Liver (tissue), 9 donors: ENCODE measurements around the gene BTBD6. TPM values are rescaled to one million over a fixed set of nuclear protein-coding genes. Genes with fewer than 3 reads are reported as not detected.

Experiments
- DNase-seq: peaks from one replicate; pipeline ENCODE4 v3.0.0-alpha.2; 2017; ENCODE audit warnings: low spot score
- H3K27ac ChIP-seq, 2 donors: one replicate each; pipeline ENCODE4 v1.7.0; 2013; ENCODE audit warnings: inconsistent platforms in 2 of 2, low read length in 2 of 2, control low read depth in 1 of 2, low read depth in 1 of 2, mild to moderate bottlenecking in 1 of 2
- H3K27me3 ChIP-seq, 4 donors: one replicate each; pipeline versions ENCODE4 v1.6.1 to v1.7.0; 2013; ENCODE audit warnings: low read length in 3 of 4, inconsistent platforms in 1 of 4, mild to moderate bottlenecking in 1 of 4, moderate library complexity in 1 of 4; ENCODE audit not compliant: control insufficient read depth in 4 of 4, insufficient read depth in 4 of 4
- H3K36me3 ChIP-seq, 4 donors: one replicate each; pipeline versions ENCODE4 v1.6.1 to v1.7.0; 2013; ENCODE audit warnings: low read length in 3 of 4, mild to moderate bottlenecking in 3 of 4, low read depth in 1 of 4, moderate library complexity in 1 of 4; ENCODE audit not compliant: control insufficient read depth in 4 of 4, insufficient read depth in 3 of 4
- H3K4me1 ChIP-seq, 4 donors: one replicate each; pipeline versions ENCODE4 v1.6.1 to v1.7.0; 2013; ENCODE audit warnings: low read length in 3 of 4, mild to moderate bottlenecking in 3 of 4, moderate library complexity in 1 of 4; ENCODE audit not compliant: control insufficient read depth in 4 of 4, insufficient read depth in 4 of 4
- H3K4me3 ChIP-seq, 3 donors: one replicate each; pipeline versions ENCODE4 v1.6.1 to v1.7.0; 2013; ENCODE audit warnings: low read length in 3 of 3, control low read depth in 1 of 3, low read depth in 1 of 3, mild to moderate bottlenecking in 1 of 3
- H3K9ac ChIP-seq, 2 donors: one replicate each; pipeline ENCODE4 v1.7.0; 2013; ENCODE audit warnings: low read length in 2 of 2, mild to moderate bottlenecking in 2 of 2, moderate library complexity in 2 of 2, control low read depth in 1 of 2, low read depth in 1 of 2
- H3K9me3 ChIP-seq, 4 donors: one replicate each; pipeline versions ENCODE4 v1.6.1 to v1.7.0; 2013; ENCODE audit warnings: low read length in 3 of 4; ENCODE audit not compliant: control insufficient read depth in 4 of 4
- EGR1 ChIP-seq, 2 donors: IDR thresholded peaks; 2 replicates each; pipeline ENCODE4 v1.6.1; 2016 to 2018; ENCODE audit warnings: antibody characterized with exemption in 2 of 2, low read depth in 2 of 2
- FOXA1 ChIP-seq: IDR thresholded peaks from 2 replicates; pipeline ENCODE4 v1.6.1; 2016; ENCODE audit warnings: antibody characterized with exemption
- FOXA2 ChIP-seq: IDR thresholded peaks from 2 replicates; pipeline ENCODE4 v1.6.1; 2016; ENCODE audit warnings: antibody characterized with exemption
- GABPA ChIP-seq, 2 donors: IDR thresholded peaks in 1 of 2; conservative IDR thresholded peaks in 1 of 2; 2 replicates each; pipeline ENCODE4 v1.6.1; 2016; ENCODE audit warnings: antibody characterized with exemption in 2 of 2, mild to moderate bottlenecking in 1 of 2, moderate library complexity in 1 of 2
- HNF4A ChIP-seq, 2 donors: conservative IDR thresholded peaks; 2 replicates each; pipeline ENCODE4 v1.6.1; 2016; ENCODE audit warnings: antibody characterized with exemption in 2 of 2, mild to moderate bottlenecking in 2 of 2
- HNF4G ChIP-seq: IDR thresholded peaks from 2 replicates; pipeline ENCODE4 v1.6.1; 2016; ENCODE audit warnings: antibody characterized with exemption
- JUND ChIP-seq, 2 donors: IDR thresholded peaks; 2 replicates each; pipeline ENCODE4 v1.6.1; 2016; ENCODE audit warnings: antibody characterized with exemption in 2 of 2
- NR2F2 ChIP-seq: IDR thresholded peaks from 2 replicates; pipeline ENCODE4 v1.6.1; 2016; ENCODE audit warnings: antibody characterized with exemption
- RAD21 ChIP-seq, 2 donors: IDR thresholded peaks; 2 replicates each; pipeline ENCODE4 v1.6.1; 2016; ENCODE audit warnings: antibody characterized with exemption in 2 of 2, mild to moderate bottlenecking in 2 of 2
- RXRA ChIP-seq, 2 donors: IDR thresholded peaks; 2 replicates each; pipeline ENCODE4 v1.6.1; 2017 to 2018; ENCODE audit warnings: antibody characterized with exemption in 2 of 2, mild to moderate bottlenecking in 1 of 2
- SP1 ChIP-seq: IDR thresholded peaks from 2 replicates; pipeline ENCODE4 v1.6.1; 2018; ENCODE audit warnings: antibody characterized with exemption, mild to moderate bottlenecking
- TAF1 ChIP-seq: conservative IDR thresholded peaks from 2 replicates; pipeline ENCODE4 v1.6.1; 2016; ENCODE audit warnings: antibody characterized with exemption, mild to moderate bottlenecking
- YY1 ChIP-seq: IDR thresholded peaks from 2 replicates; pipeline ENCODE4 v1.6.1; 2016; ENCODE audit warnings: antibody characterized with exemption, mild to moderate bottlenecking
- ZBTB33 ChIP-seq: IDR thresholded peaks from 2 replicates; pipeline ENCODE4 v1.6.1; 2016; ENCODE audit warnings: antibody characterized with exemption
- WGBS: extraction: QIAGEN DNeasy Blood & Tissue Kit; methylation state at CpG from one replicate; pipeline ENCODE4 v1.1.7; 2013; 5-methylcytosine and 5-hydroxymethylcytosine counted together
- polyA plus RNA-seq, 2 donors: library from polyadenylated mRNA; stranded (reverse) in 1 of 2; unstranded in 1 of 2; fragments of 200-250 nt in 1 of 2; fragments of >200 nt in 1 of 2; fragmentation: Nextera tagmentation in 1 of 2; extraction: Ambion mirVana in 1 of 2; gene quantifications; one replicate each; pipeline versions ENCODE4 v1.2.1 to v1.2.3, GENCODE V29; 2013 to 2015
- total RNA-seq, 2 donors: library from RNA; depleted of rRNA; stranded (reverse); fragments of >200 nt; gene quantifications; one replicate each; pipeline ENCODE4 v1.2.3, GENCODE V29; 2014
- TF ChIP-seq, protein P1 (sequence below): IDR thresholded peaks from 2 replicates; pipeline ENCODE4 v1.6.1; 2016; ENCODE audit warnings: antibody characterized with exemption
- TF ChIP-seq, protein P2 (sequence below): IDR thresholded peaks from 2 replicates; pipeline ENCODE4 v1.6.1; 2016; ENCODE audit warnings: antibody characterized with exemption, mild to moderate bottlenecking
- TF ChIP-seq, protein P3 (sequence below): fragments of 150-350 bp; IDR thresholded peaks from 2 replicates; pipeline ENCODE4 v1.5.1; 2017; ENCODE audit warnings: improper control_type of control experiment, low read depth, low read length; ENCODE audit not compliant: missing input control
- TF ChIP-seq, protein P4 (sequence below): IDR thresholded peaks from 2 replicates; pipeline ENCODE4 v1.6.1; 2016; ENCODE audit warnings: antibody characterized with exemption
- donor health status: healthy.
- donor health status: healthy.
- donor health status: healthy.
- donor health status: healthy.
- donor health status: healthy.

The BTBD6 gene
- total and polyA plus RNA-seq, 4 donors = 5.8 to 18.1 (median 16.7) TPM

DNA sequence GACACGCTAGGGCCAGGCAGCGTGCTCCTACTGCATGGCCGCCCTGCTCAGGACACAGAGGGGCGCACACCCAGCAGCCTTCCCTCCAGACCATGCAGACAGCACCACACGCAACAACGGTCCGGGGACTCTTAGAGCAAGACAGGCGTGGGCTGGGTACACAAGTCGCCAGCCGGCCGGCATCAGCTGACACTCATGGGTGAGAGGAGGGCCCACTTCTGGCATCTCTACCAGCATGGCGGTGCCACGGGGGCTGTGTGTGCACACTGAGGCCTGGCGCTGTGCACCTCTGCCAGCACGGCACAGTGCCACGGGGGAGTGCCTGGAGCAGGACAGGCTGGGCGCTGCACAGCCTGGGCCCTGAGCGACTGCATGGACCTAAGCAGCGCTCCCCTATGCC is 6.7 kb upstream of the BTBD6 start:
- TF ChIP-seq ZBTB33 (no peak), NR2F2 (no peak), SP1 (no peak), EGR1 (IDR thresholded peaks at IDR 0.05; ENCODE audit: low read depth in 2 of 2) (no peak), TAF1 (no peak), FOXA2 (no peak), HNF4A (conservative IDR thresholded peaks at IDR 0.05) (no peak), YY1 (no peak), RXRA (IDR thresholded peaks at IDR 0.05) (no peak), JUND (IDR thresholded peaks at IDR 0.05) (no peak), FOXA1 (no peak), GABPA (IDR thresholded peaks at IDR 0.05 in 1 of 2, conservative IDR thresholded peaks at IDR 0.05 in 1 of 2) (no peak), HNF4G (no peak), RAD21 (IDR thresholded peaks at IDR 0.05) (no peak)
- TF ChIP-seq, protein P1, sequence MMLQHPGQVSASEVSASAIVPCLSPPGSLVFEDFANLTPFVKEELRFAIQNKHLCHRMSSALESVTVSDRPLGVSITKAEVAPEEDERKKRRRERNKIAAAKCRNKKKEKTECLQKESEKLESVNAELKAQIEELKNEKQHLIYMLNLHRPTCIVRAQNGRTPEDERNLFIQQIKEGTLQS = no peak
- TF ChIP-seq, protein P2, sequence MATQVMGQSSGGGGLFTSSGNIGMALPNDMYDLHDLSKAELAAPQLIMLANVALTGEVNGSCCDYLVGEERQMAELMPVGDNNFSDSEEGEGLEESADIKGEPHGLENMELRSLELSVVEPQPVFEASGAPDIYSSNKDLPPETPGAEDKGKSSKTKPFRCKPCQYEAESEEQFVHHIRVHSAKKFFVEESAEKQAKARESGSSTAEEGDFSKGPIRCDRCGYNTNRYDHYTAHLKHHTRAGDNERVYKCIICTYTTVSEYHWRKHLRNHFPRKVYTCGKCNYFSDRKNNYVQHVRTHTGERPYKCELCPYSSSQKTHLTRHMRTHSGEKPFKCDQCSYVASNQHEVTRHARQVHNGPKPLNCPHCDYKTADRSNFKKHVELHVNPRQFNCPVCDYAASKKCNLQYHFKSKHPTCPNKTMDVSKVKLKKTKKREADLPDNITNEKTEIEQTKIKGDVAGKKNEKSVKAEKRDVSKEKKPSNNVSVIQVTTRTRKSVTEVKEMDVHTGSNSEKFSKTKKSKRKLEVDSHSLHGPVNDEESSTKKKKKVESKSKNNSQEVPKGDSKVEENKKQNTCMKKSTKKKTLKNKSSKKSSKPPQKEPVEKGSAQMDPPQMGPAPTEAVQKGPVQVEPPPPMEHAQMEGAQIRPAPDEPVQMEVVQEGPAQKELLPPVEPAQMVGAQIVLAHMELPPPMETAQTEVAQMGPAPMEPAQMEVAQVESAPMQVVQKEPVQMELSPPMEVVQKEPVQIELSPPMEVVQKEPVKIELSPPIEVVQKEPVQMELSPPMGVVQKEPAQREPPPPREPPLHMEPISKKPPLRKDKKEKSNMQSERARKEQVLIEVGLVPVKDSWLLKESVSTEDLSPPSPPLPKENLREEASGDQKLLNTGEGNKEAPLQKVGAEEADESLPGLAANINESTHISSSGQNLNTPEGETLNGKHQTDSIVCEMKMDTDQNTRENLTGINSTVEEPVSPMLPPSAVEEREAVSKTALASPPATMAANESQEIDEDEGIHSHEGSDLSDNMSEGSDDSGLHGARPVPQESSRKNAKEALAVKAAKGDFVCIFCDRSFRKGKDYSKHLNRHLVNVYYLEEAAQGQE = no peak
- TF ChIP-seq, protein P3, sequence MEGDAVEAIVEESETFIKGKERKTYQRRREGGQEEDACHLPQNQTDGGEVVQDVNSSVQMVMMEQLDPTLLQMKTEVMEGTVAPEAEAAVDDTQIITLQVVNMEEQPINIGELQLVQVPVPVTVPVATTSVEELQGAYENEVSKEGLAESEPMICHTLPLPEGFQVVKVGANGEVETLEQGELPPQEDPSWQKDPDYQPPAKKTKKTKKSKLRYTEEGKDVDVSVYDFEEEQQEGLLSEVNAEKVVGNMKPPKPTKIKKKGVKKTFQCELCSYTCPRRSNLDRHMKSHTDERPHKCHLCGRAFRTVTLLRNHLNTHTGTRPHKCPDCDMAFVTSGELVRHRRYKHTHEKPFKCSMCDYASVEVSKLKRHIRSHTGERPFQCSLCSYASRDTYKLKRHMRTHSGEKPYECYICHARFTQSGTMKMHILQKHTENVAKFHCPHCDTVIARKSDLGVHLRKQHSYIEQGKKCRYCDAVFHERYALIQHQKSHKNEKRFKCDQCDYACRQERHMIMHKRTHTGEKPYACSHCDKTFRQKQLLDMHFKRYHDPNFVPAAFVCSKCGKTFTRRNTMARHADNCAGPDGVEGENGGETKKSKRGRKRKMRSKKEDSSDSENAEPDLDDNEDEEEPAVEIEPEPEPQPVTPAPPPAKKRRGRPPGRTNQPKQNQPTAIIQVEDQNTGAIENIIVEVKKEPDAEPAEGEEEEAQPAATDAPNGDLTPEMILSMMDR = no peak
- TF ChIP-seq, protein P4, sequence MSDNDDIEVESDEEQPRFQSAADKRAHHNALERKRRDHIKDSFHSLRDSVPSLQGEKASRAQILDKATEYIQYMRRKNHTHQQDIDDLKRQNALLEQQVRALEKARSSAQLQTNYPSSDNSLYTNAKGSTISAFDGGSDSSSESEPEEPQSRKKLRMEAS = no peak
- no peaks in the 10 kb centered on the region for H3K27me3 ChIP-seq
- no peak overlapping the region for H3K27ac ChIP-seq
- WGBS = 94% methylated on average over 19 of the region's 19 CpGs
- no peaks in the 10 kb centered on the region for H3K36me3 ChIP-seq
- no peak for DNase-seq
- no peaks in the 10 kb centered on the region for H3K9me3 ChIP-seq
- H3K4me3 ChIP-seq = no peak overlapping the region
- H3K4me1 ChIP-seq = peaks cover 0 to 9% (median 6%) of the 10 kb centered on the region in 4 donors
- H3K9ac ChIP-seq = no peak overlapping the region
